Hematopoietic multipotent progenitor cell treated with erythropoietin and hydrocortisone succinate and interleukin-3 and kit ligand, for 4 days (in vitro differentiated cells): ENCODE measurements around the gene GNPAT.

ENCODE experiments used
- DNase-seq: peaks from one replicate; pipeline ENCODE4 v3.0.0-alpha.2; 2015

Gene GNPAT

GRCh38 chr1:231213831-231214573 lies 27.0 kb upstream of the GNPAT start:
- DNase-seq = no peak

GRCh38 chr1:231214918-231215680 lies 25.9 kb upstream of the GNPAT start:
- peak; percentile 46 for DNase-seq

GRCh38 chr1:231215681-231216385 lies 25.2 kb upstream of the GNPAT start:
- no peak for DNase-seq

GRCh38 chr1:231216498-231216897 lies 24.5 kb upstream of the GNPAT start:
- no peak for DNase-seq

GRCh38 chr1:231217056-231217455 lies 24.0 kb upstream of the GNPAT start:
- no peak for DNase-seq

GRCh38 chr1:231218078-231218477 lies 22.9 kb upstream of the GNPAT start:
- no peak for DNase-seq

- no peak for DNase-seq
These were observed 21.3 kb upstream of the GNPAT start for GRCh38 chr1:231219422-231220401.

GRCh38 chr1:231220801-231221200 lies 20.2 kb upstream of the GNPAT start:
- DNase-seq = no peak

GRCh38 chr1:231226156-231226555 lies 14.9 kb upstream of the GNPAT start:
- no peak for DNase-seq

- no peak for DNase-seq
These were observed 9.5 kb upstream of the GNPAT start for GRCh38 chr1:231231511-231231910.

GRCh38 chr1:231232870-231233734 lies 7.9 kb upstream of the GNPAT start:
- no peak for DNase-seq

- peak; percentile 33 for DNase-seq
These were observed 7.1 kb upstream of the GNPAT start for GRCh38 chr1:231233735-231234417.

- DNase-seq = no peak
These were observed 6.5 kb upstream of the GNPAT start for GRCh38 chr1:231234506-231234905.

- DNase-seq = no peak
These were observed 5.3 kb upstream of the GNPAT start for GRCh38 chr1:231235526-231236207.

GRCh38 chr1:231236208-231236591 lies 4.8 kb upstream of the GNPAT start:
- no peak for DNase-seq

GRCh38 chr1:231236938-231237337 lies 4.1 kb upstream of the GNPAT start:
- no peak for DNase-seq

- no peak for DNase-seq
These were observed 2.7 kb upstream of the GNPAT start for GRCh38 chr1:231238298-231238697.

- peak; percentile 29 for DNase-seq
These were observed 505 bp upstream of the GNPAT start for GRCh38 chr1:231240531-231240882.

- peak; percentile 74 for DNase-seq
These were observed 738 bp downstream of the GNPAT start for GRCh38 chr1:231241750-231242149.

GRCh38 chr1:231242516-231243198 lies 1.6 kb downstream of the GNPAT start:
- DNase-seq = peak; percentile 54
